ENCODE measurements around the gene ZNF607.
"Not testable (repeated sequence)": the region's sequence is repeated elsewhere in the genome, so short reads cannot be mapped to it uniquely, and the experiment has no call there.

ZNF607 gene

DNA sequence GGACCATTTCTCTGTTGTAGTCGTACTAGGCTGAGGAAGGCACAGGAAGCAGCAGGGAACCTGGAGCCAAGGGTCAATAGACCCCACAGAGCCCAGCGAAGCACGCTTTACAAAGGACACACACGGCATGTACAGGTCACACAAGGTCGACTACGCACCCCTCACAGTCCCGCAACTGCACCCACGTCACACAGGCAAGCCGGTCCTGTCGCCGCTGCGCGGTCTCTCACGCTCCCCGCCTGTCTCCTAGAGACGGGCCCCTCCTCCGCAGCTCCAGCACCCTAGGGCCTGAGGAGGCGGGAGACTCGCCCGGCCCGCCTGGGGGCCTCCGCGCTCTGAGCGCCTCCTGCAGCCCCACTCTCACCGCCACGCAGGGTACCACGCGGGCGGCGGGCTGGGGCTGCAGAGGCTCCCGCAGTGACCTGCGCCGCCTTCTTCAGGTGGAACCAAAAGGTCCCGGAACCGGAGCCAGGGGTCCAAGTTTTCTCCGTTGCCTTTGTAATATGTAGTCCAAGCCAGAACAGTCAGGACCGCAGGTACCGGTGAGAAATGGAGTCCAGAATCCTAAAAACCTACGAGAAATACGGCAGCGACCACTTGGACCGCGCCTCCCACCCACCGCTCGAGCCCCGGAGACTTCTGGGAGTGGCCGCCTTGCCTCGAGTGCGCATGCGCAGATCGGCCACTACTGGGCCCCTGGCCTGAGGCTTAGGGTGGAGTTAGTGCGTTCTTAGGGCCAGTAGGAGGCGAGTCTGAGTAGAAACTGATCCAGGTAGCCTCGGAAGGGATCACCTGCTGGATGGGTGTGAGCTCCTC is at the start of gene ZNF607:
Gene ZNF607, minus strand, starts transcription at position 651 of the 816 bp plus-strand sequence. CDS start 8,143 bp downstream, outside the sequence.
- DNase-seq, result peak; percentile 89

DNA sequence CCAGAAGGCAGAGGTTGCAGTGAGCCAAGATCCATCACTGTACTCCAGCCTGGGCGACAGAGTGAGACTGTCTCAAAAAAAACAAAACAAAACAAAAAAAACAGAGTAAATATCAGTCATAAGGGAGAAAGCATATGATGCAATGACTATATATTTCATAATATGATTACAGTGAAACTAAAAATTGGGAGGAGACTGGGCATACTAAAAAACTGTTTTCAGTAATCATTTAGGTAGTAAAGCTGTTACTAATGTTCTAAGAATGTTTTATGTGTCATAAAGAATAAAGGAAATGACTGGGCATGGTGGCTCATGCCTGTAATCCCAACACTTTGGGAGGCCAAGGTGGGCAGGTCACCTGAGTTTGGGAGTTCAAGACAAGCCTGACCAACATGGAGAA is 43.9 kb upstream of the ZNF607 start:
- DNase-seq, result no peak

DNA sequence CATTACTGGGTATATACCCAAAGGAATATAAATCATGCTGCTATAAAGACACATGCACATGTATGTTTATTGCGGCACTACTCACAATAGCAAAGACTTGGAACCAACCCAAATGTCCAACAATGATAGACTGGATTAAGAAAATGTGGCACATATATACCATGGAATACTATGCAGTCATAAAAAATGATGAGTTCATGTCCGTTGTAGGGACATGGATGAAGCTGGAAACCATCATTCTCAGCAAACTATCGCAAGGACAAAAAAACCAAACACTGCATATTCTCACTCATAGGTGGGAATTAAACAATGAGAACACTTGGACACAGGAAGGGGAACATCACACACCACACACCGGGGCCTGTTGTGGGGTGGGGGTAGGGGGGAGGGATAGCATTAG is 38.1 kb upstream of the ZNF607 start:
- DNase-seq, result not testable (repeated sequence)

DNA sequence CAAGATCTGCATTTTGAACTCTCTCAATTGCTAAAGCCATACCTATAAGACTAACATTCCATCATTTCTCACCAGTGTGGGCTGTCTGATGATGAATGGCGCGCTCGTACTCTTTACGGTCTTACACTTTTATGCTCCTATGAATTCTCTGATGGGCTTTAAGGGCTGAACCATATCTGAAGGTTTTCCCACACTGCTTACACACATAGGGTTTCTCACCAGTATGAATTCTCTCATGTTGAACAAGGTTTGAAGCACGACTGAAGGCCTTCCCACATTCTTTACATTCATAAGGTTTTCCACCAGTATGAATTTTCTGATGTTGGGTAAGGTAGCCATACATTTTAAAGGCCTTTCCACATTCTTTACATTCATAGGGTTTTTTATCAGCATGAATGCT is 18.8 kb upstream of the ZNF607 start:
- no peak for DNase-seq

DNA sequence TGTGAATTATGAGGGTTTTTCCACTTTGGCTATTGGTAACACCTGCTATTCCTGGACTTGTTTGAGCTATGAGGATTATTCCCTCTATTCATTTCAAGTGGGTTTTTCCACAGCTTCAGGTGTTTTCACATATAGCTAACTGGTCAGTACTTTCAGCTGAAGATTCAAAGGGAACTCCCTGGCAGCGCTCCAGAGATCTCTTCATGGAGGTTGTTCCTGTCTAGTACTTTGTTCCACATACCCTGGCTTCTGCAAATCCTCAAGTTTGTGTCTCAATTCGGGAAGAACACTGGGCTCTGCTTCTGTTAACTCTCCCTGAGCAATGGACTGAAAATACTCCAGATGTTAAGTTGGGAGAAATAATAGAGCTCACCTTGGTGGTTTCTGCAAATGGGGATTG is 5.6 kb upstream of the ZNF607 start:
- DNase-seq, result no peak

DNA sequence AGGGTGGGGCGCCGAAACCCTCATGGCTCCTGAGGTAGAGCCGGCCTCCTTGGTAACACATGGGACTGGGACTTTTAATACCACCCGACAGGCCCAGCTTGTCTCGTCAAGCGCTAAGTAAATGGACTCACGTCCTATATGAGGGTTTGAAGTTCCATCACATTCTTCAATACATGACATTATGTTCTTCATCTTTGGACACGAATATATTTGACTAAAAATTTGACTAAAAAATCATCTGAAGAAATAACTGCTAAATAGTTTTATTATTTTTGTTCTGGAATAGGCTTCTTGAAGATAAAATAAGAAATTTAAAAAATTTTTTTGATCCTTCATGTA is 335 bp upstream of the ZNF607 start:
- no peak for DNase-seq

DNA sequence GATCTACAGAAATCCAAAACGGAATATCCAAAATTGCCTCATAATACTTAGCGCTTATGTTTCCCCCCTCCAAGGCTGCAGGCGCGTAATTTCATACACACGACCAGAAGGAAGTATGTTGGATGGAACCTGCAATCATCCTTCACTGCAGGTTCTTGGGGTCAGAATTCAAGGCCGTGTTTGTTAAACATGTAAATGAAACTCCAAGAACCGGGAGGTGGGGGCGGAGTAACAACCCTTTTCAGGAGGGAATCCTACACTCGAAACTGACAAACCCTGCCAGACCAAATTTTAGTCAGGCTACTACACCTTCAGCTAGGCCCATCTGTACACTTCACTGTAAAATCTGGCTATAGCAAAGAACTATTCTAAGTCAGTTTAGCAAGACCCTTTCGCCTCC is 1.3 kb downstream of the ZNF607 start:
- no peak for DNase-seq

DNA sequence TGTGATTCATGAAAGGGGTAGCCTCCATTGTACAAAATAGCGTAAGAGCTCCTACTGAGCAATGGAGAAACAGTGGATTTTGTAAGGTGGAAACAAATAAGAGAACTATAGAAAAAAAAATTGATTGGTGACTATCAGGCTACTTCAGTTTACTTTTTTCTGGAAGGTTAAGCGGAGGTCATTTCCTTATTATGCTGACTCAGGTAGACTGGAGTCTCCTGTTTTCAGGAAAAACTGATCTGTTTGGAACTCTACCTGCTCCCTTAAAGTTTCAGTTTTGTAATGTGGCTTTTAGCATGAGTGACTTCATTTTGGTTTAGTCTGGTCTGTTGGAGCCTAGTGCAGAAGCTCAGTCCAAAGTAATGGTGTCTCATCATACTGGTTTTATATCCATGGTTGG is 3.4 kb downstream of the ZNF607 start:
- DNase-seq, result no peak

DNA sequence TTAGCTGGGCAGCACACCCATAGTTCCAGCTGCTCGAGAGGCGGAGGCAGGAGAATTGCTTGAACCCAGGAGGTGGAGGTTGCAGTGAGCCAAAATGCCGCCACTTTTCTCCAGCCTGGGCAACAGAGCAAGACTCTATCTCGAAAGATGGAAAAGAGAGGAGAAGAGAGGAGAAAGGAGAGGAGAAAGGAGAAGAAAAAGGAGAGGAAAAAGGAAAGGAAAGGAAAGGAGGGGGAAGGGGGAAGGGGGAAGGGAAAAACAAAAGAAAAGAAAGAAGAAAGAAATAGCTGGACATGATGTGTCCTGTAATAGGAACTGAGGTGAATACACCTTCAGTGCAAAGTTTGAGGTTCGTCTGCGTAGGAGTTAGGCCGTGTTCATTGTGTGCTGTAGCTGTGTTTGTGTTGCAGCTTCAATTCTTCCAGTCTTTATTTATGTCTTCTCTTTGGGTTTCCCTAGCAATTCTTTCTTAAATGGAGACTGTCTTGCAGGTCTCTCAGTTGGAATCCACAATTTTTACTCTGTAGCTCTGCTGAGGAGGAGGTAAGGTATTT is 13.4 kb downstream of the ZNF607 start:
- no peak for DNase-seq

DNA sequence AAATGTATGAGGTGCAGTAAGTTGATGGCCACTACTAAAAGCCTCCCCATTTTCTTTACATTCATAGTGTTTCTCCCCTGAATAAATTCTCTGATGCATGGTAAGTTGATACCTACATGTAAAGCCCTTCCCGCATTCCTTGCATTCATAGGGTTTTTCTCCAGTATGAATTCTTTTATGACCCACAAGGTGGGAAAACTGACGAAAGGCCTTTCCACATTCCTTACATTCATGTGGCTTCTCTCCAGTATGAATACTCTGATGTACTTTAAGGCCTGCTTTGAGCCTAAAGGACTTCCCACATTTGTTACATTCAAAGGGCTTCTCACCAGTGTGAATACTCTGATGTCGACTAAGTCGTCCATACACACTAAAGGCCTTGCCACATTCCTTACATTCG is 20.5 kb downstream of the ZNF607 start:
- DNase-seq, result no peak

DNA sequence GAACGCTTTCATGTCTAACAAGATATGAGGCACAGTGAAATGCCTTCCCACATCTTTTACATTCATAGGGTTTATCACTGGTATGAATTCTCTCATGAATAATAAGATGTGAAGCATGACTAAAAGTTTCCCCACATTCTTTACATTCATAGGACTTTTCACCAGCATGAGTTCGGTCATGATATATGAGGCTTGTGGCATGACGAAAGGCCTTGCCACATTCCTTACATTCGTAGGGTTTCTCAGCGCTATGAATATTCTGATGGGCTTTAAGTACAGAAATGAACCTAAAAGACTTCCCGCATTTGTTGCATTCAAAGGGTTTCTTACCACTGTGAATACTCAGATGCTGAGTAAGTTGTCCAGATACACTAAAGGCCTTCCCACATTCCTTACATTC is 21.3 kb downstream of the ZNF607 start:
- DNase-seq, result no peak

DNA sequence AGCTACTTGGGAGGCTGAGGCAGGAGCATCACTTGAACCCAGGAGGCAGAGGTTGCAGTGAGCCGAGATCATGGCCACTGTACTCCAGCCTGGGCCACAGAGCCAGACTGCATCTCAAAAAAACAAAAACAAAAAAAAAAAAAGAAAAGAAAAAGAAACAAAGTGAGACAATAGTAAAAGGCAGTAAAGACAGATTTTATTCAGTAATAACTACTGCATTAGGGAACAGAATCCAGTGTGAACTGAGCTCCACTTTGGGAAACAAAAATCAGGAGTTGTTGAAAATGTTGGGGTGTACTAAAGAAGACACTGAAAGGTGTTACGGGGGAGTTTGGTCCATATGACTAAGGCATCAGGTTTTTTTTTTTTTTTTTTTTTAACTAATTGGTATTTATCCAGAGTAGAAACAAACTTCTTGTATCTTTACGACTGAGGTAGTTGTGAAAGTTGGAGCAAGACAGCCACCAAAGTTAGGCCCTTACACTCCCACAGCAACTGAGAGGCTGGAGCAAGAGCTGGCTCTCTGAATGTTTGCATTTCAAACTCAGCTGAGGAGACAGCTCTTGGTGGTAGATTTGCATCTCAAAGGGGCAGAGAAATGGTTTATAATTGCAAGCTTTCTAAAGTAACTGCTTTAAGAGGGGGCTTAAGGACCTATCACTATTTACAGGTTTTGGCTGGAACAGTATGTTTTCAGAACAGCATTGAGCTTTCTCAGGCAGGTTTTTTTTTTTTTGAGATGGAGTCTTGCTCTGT is 24.2 kb downstream of the ZNF607 start:
- no peak for DNase-seq

DNA sequence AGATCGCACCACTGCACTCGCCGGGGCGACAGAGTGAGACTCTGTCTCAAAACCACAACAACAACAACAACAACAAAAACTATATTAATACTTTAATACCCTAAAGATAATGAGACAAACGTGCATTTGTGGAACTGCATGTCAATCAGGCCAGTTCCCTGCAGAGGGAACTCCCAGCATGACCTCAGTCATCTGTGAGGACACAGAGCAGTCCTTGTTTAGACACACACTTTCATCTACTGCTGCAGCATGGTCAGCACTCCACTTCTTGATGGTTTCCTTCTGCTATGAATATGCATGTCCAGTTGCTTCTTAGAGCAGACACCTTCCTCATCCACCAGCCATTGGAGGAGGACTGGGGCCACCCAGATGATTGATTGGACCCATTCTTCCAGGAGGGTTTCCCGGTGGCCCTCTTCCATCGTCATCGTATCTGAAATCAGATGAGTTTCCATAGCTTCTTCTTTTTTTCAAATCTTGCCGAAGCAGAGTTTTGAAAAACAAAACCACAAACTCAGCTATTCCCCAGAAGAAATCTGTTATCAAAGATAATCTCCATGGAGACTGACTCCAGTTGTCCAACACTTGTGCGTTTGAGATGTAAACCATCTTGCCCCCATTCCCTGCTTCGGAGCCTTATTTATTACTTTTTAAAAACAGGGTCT is 26.5 kb downstream of the ZNF607 start:
- no peak for DNase-seq

DNA sequence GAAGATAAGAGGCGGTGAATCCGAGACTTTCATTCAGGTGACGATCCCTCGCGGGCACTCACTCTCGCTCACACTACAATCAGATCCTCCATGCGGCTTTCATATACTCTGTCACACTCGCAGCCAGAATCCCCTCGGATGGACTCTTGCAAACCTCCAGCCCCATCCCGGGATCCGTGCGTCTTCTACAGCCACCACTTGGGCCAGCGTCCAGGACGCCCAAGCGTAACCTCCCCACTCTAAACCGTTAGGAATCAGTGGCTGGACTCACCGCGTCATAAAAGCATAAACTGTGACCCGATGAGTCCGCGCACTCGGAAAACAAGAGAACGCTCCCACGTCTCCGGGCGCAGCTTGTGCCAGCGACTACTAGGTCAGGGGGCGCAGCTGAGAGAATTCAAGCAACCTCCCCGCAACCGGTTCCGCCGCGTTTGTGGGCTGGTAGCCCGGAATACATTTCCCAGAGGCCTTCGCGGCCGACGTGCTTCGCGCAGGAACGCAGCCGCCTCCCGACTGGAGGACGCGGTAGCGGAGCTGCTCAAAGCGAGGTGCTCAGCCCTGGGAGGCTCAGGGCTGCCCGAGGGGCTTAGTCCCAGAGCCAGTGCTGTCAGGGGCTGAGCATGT is 27.6 kb downstream of the ZNF607 start:
- peak; percentile 85 for DNase-seq

DNA sequence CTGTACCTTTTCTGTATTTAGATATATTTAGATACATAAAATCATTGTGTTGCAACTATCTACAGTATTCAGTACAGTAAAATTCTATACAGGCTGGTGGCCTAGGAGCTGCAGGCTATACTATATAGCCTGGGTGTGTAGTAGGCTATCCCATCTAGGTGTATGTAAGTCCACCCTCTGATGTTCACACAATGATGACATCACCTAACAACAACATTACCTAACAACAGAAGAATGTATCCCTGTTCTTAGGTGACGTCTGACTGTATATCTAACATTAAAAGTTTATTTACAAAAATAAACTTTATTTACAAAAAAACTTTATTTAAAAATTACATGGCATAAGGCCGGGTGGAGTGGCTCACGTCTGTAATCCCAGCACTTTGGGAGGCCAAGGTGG is 36.0 kb downstream of the ZNF607 start:
- no peak for DNase-seq

DNA sequence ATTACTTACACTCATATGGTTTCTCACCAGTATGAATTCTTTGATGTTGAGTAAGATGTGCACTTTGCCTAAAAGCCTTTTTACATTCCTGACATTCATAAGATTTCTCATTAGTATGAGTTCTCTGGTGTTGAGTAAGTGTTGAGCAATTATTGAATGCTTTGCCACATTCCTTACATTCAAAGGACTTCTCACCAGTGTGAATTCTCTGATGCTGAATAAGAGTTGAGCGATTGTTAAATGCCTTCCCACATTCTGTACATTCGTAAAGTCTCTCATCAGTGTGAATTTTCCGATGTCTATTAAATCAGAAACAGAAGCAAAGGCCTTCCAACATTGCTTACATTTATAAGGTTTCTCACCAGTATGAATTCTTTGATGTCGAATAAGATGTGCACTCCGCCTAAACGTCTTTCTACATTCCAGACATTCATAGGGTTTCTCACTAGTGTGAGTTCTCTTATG is 50.1 kb downstream of the ZNF607 start:
- DNase-seq, result no peak

DNA sequence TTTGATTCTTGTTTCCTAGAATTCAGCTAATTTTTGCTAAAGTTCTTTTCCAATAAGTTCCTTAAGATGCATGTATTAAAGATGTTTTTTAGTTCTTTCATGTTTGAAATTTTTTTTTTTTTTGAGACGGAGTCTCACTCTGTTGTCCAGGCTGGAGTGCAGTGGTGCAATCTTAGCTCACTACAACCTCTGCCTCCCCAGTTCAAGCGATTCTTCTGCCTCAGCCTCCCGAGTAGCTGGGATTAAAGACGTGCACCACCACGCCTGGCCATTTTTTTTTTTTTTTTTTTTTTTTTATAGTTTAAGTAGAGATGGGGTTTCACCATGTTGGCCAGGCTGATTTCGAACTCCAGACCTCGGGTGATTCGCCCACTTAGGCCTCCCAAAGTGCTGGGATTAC is 62.4 kb downstream of the ZNF607 start:
- not testable (repeated sequence) for DNase-seq

DNA sequence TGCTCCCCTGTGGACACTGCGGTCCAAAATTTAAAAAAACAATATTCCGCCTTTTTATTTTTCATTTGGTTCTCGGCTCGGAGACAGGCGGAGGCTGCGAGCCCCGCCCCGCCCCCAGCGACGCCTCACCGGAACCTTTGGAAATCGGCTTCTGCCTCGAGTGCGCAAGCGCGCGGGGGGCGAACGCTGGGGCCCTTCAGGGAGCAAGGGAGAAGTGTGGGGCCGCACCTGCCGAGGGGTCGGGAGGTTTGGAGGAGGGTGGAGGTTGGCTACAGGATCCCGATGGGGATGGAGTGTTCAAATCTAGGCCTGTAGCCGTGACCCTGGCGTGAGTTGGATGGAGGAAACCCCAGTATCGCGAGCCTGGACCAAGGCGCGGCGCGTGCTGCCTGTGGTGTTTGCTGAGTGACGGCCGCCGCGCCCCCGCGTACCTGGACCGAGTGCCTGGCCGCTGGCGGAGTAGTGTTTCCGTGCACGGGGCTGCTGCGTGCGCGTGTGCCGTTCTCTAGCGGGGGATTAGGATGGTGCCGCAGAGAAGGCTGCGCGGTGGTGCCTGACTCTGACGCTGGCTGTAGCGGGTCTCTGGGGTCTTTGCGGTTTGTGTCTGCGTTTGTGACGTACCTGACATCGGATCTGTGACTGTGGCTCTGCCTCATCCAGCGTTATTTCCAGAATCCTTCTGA is 63.7 kb downstream of the ZNF607 start:
- DNase-seq, result peak; percentile 84

DNA sequence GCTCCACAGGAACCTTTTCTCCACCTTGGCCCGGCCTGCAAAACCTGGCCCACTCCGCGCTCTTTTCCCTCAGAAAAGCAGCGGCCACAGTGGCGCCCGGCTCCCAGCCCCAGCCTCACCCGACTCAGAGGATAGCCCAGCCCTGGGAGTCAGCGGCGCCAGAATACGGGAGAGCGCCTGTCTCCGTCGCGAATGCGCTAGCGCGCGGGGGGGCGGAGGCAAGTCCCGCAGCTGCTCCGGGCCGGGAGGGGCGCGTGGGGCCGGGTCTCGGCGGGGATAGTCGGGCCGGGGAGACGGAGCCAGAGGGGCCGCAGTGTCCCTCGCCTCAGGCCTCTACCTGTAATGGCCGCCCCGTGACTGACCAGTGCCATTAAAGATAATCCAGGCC is 64.3 kb downstream of the ZNF607 start, which contains the start of gene ZFP30:
Gene ZFP30, minus strand, starts transcription at position 165 of the 388 bp plus-strand sequence. CDS start 7,643 bp downstream, outside the sequence.
- DNase-seq, result peak; percentile 70

DNA sequence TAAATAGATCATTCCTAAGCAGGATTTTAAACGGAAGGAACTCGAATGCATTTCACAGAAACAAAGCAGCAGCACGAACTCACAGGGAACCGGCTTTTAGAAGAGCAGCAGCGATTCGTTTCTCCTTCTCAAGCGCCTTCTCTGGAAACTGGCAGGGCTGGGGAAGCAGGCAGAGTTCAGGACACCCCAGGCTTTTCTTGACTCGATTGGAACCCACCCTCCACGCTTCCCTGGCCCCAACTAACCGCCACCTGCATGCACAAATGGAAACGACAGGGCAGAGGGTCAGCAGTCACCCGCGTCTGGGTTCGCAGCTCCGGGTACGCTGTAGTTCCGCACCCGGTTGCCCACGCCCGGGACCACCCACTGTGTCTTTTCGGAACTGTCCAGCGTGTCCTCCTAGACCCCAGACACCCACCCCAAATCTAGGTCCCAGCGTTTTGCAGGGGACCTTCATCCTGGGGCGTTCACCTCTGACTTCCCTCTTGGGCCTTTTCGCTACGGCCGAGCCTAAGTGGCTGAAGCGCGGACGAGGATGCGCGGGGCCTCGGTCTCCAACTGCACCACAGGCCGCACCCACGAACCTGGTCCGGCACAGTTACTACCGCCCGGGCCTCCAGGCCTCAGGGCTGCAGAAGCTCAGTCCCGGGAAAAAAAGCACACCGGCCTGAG is 64.8 kb downstream of the ZNF607 start:
- peak; percentile 11 for DNase-seq

DNA sequence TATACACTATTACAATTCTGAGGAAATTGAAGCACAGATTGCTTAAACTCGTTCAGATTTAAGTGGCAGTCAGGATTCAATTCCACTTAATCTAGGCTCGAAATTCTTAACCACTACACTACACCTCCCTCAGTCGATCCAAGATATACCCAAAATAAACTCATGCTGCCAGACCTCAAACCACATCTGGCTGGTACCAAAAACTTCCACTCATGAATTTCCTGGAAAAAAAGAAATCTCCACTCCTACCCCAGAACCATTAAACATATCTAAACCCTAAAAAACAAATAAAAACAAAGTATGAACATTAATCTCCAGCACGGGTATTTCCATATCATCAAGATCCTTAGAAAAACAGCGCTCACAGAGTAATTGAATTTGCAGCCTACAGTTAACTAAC is 65.4 kb downstream of the ZNF607 start:
- DNase-seq, result no peak

All from CD4-positive, alpha-beta T cell treated with Interleukin-17A for 1 hour (primary cell).